ENCODE results near the gene CDHR3.

CDHR3 gene

GRCh38 chr7:106031300-106032035 lies 68.4 kb downstream of the CDHR3 start:
- FAIRE-seq, result no peak

DNA sequence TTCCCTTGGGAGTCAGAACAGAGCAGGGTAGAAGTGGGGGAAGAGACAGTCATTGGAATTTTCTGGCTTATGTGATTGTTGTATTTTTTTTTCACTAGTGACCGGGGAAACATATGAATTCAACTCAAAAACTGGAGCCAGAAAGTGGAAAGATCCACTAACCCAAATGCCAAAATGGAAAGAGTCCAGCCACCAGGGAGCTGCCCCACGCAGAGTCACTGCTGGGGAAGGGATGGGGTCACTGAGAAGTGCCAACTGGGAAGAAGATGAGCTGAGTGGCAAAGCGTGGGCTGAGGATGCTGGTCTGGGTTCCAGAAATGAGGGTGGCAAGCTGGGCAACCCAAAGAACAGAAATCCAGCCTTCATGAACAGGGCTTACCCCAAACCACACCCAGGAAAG lies 69.2 kb downstream of the CDHR3 start:
- no peak for FAIRE-seq

GRCh38 chr7:106033735-106034134 lies 70.7 kb downstream of the CDHR3 start:
- no peak for FAIRE-seq

- FAIRE-seq, result no peak
Measured at GRCh38 chr7:106034383-106034782, 71.3 kb downstream of the CDHR3 start.

DNA sequence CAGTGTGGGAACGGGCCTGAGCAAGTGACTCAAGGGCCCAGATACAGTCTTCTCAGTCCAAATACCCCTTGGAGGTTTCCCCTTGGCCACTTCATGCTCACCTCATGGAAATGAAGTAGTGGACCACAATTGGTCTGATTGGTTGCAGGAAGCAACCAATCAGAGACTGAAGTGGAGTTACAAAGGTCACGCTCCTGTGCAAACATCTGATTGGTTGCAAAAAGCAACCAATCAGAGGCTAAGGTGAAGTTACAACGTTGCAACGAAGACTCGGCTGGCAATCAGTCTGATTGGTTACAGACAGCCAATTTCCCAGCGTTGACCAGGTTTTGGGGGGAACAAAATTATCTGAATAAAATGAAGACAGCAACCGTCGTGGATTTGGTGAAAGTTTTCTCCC lies 72.5 kb downstream of the CDHR3 start:
- no peak for FAIRE-seq

DNA sequence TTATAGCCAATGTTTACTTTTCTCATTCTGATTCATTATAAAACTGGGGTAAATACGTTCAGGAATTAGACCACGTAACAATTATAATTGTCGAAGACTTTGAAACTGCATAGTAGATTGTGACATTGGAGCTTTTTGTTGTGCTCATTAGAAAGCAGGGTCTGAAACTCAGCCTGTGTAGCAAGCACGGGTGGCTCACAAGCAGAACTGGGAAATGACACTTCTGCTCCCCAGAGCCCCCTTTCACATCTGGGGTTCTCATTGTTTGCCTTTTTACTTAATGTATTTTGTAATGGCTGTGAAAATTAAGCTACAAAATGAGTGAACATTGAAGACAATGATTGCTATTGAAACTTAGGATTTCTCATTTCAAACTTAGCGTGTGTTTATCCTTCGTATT lies 72.9 kb downstream of the CDHR3 start:
- no peak for FAIRE-seq

DNA sequence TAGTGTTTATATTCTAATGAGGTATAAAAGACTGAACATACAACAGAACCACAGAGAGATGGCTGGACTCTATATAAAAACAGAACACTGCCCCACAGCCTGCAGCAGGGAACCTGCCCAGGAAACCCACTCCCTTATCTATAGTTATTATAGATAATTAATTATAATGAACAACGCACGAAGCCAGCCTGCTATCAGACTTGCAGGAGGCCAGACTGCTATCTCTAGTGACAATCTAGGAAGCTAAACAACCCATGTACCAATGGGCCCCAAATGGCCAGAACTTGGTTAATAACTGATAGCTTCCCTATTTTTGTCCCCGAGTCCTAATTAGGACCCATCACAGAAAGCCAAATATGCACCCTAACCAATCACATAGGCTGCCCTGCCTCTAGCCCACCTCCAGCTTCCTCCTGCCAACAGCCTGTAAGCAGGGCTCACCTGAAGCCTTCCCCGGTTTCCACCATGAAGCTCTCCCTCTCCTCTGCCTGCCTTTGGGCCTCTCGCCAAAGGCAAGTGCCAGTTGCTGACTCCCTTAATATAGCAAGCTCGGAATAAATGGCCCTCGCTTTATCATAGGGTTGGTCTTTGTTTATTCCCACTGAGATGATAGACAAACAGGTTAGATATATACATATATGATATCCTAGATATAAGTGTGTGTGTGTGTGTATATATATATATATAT lies 74.6 kb downstream of the CDHR3 start:
- FAIRE-seq, result no peak

GRCh38 chr7:106038289-106038688 lies 75.2 kb downstream of the CDHR3 start:
- FAIRE-seq, result no peak

- no peak for FAIRE-seq
Measured at GRCh38 chr7:106038916-106039315, 75.9 kb downstream of the CDHR3 start.

- FAIRE-seq, result no peak
Measured at GRCh38 chr7:106039486-106040060, 76.5 kb downstream of the CDHR3 start.

DNA sequence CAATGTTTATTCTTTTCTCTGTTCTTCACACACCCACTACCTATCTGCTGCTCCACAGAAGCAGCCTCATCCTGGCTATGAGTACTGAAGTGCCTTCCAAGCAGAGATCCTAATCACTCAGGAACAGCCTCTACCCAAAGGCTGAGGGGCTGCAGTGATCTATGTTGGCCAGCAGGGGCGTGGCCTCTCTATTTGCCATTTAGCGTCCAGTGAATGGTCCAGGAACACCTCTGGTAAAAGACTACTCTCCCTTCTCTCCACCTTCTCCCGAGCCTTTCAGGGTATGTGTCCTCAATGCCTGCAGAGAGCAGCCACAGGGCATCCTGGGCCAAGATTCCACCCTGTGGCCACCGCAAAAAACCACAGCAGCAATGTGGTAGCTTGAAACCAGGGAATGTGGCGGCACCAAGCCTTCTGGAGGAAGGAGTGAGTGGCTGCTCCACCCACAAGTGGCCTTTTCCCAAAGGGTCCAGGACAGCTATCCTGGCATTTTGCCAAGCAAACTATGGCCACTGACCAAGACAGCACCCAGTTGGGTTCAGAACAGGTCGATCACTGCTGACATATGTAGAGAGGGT lies 78.2 kb downstream of the CDHR3 start:
- FAIRE-seq, result no peak

DNA sequence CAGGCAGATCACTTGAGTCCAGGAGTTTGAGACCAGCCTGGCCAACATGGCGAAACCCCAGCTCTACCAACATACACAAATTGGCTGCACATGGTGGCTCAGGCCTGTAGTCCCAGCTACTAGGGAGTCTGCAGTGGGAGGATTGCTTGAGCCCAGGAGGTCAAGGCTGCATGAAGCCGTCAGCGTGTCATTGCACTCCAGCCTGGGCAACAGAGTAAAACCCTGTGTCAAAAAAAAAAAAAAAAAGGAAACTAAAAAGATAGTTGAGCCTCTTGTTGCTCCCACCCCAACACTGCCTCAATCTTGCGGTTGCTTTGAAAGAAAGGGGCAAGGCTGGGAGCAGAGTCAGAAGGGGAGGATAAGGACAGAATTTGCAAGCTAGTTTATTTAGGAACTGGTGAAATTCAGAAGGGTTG lies 79.1 kb downstream of the CDHR3 start:
- no peak for FAIRE-seq

DNA sequence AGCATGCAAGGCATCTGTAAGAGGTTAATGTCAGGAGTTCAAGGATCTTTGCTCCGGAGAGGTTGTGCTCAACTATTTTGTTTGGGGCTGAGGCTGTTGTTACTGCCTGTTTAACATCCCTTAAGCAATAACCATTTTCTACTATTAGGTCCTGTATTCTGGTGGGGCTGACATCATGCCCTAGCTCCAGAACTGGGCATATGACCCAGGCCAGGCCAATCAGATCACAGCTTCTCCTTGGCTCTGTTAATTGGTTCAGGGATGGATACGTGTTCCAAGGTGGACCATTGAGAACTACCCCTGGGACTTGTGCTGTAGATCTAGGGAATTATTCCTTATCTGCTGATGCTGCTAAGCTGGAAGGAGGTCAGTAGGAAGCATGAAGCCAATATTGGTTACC lies 82.1 kb downstream of the CDHR3 start:
- FAIRE-seq, result no peak

DNA sequence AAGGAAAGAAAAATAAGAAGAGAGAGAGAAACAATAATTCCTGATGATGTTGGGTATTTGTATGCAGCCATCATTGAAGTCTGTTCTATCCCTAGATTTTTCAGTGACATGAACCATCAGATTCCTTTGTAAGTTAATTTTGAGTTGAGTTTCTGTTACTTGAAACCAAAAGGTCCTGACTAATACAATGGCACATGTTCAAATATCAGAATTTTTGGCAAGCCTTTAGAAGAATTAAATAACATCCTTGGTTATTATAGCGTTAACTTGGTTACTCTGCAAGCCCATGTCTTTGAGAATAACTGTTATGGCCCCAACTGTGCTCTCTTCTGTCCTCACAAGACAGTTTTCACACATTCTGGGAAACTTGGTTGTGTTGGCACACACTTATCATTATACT lies 82.5 kb downstream of the CDHR3 start:
- FAIRE-seq, result no peak

GRCh38 chr7:106047184-106047583 lies 84.1 kb downstream of the CDHR3 start:
- no peak for FAIRE-seq

DNA sequence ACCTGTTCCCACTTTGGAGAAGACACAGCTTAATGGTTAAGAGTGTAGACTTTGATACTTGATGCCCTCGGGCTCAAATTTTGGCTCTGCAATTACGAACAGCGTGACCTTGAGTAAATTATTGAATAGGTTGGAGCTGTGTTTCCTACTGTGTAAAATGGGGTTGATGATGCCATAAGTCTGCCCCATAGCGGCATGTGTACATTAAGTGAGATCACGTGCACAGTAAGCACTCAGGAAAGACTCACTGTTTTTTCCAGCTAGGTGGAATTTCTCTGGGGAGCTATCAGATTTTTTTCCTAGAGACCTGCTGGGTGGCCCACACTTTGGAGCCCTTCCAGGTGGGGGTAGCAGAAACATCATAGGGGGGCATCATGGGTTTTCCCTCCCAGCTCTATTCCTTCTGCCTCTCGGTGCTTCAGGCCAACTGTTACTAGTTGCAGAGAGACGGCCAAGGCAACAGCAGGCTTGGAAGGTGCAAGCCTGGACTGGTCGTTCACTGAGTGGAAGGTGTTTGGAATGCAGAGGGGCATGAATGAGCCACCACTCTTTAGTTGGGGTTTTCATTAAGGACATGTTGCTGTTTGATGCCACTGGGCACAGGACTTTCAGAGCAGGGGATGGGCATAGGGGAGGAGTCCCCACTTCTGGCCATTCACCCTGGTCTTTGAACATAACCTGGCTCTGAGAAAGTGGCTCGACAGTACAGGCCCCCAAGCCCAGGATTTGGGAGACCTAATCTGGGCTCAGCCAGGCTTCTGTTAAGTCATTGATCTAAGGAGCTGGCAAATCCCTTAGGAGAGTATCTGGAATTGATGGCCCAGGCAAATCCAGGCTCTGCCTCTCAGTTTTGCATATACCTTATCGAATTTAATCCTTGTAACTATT lies 85.0 kb downstream of the CDHR3 start:
- FAIRE-seq, result no peak

GRCh38 chr7:106048706-106049020 lies 85.6 kb downstream of the CDHR3 start:
- FAIRE-seq, result no peak

DNA sequence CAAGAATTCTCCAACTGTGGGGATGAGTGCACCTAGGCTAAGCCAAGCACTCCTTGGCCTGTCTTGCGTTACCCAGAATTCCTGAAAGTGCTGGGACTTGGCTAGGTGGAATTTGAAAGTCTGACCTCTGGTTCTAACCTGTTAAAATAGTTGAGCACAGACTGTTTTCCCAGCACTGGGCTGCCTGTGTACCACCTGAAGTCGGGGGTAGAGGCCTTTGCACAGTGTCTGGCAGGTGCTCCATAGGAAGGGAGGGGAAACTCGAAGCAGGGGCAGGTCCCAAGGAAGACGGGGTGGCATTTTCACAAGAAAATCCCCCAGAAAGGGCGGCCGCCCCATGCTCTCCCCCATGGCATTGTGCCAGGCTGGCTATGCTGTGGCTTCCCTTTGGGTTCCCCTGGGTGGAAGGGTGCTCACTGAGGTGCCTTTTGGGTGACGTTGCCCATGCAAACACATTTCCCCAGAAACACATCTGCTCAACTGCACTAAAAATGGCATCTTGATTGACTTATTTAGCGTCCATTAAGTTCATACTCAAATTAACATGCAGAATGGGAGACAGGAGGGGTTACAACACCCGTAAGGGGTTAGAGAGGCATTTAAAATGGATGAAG lies 86.2 kb downstream of the CDHR3 start:
- FAIRE-seq, result no peak

DNA sequence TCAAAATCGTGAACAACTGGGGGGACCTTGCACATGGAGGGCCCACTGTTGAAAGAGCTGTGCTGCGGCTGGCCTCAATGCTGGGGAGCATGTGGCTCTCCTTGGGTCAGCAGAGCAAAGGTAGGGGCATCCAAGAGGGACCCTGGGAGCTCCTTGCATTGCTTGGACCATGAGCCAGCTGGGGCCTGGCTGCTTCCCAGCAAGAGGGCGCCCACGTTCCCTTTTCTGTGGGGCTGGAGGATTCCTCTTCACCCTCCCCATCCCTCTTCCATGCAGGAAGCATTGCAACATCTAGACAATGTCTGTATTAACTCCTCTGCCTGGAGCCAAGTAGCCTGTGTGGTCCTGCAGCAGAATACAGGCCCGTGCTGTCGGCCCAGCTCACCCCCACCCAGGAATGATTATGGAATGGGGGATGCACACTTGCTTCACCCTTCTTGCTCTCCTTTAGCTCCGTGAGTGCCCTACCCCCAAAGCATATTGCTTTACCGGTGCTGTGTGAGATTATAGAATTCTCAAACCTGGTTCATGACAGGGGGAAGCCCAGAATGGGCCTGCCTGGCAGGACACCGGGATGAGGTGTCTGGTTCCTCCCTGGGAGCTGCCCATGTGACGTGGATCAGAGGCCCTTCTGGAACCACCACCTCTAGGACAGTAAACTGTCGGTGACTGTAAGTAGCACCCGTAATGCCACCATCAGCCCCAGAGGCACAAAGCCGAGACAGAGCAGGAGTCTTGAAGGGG lies 87.1 kb downstream of the CDHR3 start:
- no peak for FAIRE-seq

- FAIRE-seq, result no peak
Measured at GRCh38 chr7:106050746-106051117, 87.7 kb downstream of the CDHR3 start.

GRCh38 chr7:106052681-106053080 lies 89.6 kb downstream of the CDHR3 start:
- FAIRE-seq, result no peak

GRCh38 chr7:106053109-106053508 lies 90.0 kb downstream of the CDHR3 start:
- no peak for FAIRE-seq
